ENCODE measurements around the gene MTF2.
"Not testable (repeated sequence)": the region's sequence is repeated elsewhere in the genome, so short reads cannot be mapped to it uniquely, and the experiment has no call there.

The MTF2 gene

DNA sequence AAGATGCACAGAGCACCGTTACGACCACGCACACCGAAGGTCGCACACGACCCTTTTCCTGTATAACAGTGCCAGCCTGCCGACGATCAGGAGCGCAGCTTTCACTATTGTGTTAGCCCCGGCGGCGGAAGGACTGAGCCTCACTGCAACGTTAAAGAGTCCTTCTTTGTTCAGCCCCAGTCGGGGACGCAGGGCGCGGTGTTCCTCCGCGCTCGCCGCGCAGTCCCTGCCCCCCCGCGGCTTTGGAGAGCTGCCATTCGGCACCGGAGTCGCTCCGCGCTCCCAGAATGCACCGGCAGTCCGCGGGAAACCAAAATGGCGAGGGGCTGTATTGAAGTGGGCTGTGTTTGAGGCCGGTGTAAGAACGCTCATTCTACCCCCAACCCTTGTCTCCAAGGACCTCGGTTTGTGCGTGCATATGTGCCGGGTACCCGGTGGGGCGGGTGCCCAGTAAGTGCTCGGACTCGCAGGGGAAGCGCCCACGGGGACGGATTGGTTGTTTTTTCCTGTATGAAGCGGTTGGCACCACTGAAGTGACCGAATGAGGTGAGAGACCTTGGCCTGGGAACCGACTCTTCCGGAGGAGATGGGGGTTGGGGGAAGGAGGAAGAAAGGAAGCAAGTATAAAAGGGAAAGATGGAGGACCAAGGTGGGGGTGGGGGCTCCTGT, at the start of gene MTF2:
MTF2 (plus strand) TSS at position 298 of the 669 bp plus-strand sequence; CDS start at position 542, 244 bp downstream.
- peak; percentile 82 for DNase-seq (ENCODE audit: low read depth)

DNA sequence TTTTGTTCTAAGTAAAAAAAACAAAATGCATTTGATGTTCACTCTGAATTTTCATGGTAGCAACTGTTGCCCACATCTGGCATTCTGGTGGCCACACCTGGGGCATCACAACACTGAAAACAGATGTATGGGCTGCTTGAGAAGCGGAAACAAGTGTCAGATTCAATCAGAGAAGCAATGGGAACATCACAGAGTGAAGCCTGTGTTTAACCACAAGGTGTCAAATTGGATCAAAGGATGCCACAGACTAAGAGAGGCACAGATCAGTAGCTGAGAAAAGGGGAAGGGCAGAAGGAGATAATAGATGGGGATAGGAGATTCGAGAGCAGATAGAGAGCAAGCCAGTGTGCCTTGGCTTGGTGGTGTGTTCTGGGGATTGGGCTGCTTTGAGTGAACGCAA, 49.8 kb upstream of the MTF2 start:
- DNase-seq (ENCODE audit: low read depth): peak; percentile 2

DNA sequence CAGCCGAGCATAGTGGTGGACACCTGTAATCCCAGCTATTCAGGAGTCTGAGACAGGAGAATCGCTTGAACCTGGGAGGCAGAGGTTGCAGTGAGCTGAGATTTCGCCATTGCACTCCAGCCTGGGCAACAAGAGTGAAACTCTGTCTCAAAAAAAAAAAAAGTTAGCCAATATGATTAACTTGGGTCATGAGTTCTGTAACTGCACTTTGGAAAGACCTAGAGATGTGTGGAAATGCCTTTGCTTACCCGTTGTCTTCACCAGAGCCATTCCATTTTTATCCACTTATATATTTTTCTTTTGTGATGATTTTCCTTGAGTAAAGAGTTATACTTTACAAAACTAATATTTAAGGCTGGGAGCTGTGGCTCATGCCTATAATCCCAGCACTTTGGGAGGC, 48.9 kb upstream of the MTF2 start:
- not testable (repeated sequence) for DNase-seq (ENCODE audit: low read depth)

DNA sequence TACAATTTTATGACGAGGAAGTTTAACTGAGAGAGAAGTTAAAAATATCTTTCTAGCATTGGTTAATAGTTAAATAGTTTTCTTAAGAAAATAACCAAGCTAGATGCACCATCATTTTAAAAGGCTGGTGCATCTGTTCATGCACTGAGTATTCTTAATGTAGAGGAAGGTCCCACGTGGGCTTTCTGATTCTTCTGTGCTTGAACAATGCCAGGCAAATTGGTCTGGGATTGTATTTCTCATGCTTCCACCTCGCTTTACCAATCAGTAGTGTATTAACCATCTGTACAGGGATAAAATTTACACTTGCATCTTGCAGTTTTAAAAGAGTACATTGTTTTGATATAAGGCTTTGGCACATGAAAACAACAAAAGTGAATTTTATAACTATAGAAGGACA, 47.4 kb upstream of the MTF2 start:
- DNase-seq (ENCODE audit: low read depth): no peak

DNA sequence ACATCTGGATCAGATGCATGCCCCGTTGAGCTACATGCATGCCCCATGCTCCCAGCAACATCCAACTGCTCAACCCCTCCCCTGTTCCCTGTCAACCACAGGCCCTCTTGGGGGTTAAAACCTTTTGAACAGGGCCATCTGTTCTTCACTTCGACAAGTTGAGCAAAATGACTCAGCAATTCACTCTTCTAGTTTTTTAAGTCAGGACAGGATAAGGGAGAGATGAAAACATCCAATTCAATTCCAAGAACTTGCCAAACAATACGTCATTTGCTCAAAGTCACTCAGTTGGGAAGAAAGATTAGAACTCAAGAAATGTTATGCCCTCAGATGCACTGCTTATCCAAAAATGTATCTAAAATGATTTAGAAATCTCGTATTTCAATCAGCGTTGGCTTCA, 46.1 kb upstream of the MTF2 start:
- DNase-seq (ENCODE audit: low read depth): no peak

DNA sequence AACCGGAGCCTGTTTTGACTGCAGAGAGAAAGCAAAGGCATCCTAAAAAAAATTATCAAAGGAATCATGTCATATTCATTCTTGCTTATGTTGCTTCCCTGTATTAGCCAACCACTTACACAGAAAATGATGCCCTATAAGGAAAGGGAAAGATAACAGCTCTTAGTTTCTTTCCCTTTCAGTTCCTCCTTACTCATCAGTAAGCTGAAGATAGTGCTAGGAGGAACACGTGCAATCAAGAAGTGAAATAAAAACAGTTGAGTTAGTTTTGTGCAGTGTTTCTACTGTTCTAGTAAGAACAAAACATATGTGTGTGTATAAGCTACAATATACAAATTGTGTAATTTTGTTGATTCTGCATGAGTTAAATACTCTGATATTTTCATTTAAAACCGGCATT, 45.3 kb upstream of the MTF2 start:
- DNase-seq (ENCODE audit: low read depth): no peak

DNA sequence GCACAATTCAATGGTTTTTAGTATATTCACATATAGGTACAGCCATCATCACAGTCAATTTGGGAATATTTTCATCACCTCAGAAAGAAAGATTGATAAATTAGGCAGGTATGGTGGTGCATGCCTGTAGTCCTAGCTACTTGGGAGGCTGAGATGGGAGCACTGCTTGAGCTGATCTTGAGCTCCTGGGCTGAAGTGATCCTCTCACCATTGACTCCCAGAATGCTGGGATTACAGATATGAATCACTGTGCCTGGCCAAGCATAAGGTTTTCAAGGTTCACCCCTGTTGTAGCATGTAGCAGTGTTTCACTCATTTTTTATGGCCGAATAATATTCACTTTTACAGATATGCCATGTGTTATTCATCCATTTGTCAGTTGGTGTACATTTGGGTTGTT, 44.7 kb upstream of the MTF2 start:
- DNase-seq (ENCODE audit: low read depth): no peak

DNA sequence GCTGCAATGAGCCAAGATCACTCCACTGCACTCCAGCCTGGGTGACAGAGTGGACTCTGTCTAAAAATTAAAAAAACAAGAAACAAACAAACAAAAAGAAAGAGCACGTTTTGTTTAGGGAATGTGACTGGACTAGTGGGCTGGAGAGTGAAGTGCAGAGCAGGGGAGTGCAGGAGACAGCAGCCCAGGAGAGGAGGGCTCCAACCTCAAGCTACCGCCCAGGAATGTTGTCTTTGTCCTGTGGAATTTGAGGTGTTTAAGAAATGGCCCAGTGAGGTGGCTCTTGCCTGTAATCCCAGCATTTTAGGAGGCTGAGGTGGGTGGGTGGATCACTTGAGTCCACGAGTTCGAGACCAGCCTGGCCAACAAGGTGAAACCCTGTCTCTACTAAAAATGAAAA, 42.4 kb upstream of the MTF2 start:
- DNase-seq (ENCODE audit: low read depth): no peak

DNA sequence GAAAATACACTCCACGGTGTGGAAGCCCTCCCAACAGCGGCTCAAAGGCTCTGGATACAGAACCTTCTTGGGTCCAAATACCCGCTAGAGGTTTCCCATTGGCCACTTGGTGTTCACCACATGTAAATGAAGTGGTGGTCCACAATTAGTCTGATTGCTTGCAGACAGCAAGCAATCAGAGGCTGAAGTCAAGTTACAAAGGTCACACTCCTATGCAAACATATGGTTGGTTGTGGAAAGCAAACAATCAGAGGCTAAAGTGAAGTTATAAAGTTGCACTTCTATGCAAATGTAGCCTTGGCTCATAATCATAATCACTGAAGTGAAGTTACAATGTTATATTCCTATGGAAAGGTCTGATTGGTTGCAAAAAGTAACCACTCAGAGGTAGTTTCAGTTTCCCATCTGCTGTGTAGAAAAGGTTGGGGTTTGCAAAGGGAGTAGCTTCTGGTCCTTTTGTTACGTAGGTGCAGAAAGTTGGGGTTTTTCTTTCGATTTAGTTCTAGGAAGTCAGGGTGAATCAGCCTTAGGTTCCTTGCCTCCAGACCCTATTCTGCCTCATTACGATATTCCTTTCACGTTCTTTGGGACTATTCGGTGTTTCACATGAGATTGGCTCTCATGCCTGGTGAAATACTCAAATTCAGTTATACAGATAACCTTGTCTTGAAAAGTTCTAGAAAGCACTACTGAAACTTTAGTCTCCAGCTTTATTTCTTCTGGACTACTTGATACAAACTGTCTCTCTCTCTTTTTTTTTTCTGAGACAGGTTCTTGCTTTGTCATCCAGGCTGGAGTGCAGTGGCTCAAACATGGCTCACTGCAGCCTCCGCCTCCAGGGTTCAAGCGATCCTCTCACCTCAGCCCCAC, 36.7 kb upstream of the MTF2 start:
- DNase-seq (ENCODE audit: low read depth): peak; percentile 12

DNA sequence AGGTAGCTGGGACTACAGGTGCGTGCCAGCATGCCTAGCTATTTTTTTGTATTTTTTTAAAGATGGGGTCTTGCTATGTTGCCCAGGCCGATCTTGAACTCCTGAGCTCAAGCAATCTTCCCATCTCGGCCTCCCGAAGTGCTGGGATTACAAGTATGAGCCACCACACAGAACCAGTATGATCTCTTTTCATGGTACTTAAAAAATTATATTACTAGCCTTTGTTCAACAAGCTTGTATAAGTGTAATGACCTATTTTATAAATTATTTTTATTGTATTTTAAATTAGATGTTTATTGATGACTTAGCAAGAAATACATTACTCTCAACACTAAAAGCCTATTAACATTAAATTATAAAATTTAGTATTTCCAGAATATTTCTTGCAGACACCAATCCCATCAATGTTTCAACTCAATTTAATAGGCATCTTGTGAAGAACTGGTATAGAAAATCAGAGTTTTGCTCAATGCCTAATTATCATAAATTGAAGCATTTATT, 36.0 kb upstream of the MTF2 start:
- no peak for DNase-seq (ENCODE audit: low read depth)

DNA sequence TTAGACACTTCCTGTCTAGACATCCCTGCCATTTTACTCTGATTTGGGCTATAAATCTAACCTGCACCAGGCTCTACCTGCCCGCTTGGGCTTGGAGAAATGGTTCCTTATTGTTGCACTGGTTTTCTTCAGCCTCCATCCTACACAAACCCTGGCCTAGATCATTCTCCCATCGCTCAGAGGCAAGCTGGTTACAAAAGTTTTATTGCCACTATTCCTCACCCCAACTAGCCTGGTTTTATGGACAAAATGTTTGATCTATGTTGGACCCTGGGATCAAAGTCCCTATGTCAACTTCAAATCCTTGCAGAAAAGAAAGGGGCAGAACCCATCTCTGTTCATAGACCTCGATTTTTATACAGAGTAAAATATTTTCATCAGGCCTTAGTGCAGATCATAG, 31.5 kb upstream of the MTF2 start:
- no peak for DNase-seq (ENCODE audit: low read depth)

DNA sequence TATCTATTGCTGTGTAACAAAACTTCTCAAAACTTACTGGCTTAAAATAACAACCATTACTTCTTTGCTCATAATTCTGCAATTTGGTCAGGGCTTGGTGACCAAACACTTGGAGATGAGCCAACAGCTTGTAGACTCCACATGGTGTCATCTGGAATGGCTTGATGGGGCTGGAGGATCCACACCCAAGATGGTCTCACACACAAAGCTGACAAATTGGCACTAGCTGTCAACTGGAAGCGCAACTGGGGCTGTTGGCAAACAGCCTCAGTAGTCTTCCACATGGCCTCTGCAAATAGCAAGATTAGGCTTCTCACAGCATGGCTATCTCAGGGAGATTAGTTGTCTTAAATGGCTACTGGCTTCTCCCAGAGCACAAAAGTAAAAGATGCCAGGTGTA, 27.1 kb upstream of the MTF2 start:
- no peak for DNase-seq (ENCODE audit: low read depth)

DNA sequence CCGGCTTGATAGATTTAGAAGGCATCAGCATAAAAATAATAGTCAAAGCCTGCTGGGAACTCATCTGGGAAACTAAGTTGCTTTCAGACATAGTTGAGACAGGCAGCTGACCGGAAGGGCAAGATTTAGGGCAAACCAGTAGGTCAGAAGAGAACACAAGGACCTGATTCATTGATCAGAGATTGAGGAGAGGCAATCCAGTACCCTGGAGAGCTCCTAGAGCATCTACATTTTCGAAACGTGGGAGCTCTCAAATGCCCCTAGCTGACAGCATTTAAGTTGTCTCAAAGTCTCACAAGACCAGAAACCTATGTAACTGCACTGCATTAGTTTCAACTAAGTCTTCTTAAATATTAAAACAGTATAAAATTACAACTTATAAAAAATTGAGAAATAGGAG, 22.9 kb upstream of the MTF2 start:
- no peak for DNase-seq (ENCODE audit: low read depth)

DNA sequence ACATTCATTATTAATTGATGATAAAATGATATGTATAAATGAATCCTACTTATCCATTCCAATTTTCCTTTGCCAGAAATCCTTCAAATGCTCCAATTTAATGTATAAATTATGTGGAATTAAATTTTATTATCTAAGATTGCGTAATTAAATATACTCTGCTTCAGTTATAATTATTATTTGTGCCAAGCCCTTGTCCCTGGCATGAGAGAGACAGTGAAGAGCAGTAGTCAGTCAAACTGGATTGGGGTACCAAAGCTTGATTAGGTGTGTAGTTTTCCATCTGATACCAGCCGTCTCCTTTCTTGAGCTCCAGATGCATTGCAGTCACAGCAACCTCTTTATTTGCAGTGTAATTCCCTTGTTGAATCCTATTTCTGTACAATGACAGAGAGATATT, 22.4 kb upstream of the MTF2 start:
- no peak for DNase-seq (ENCODE audit: low read depth)

DNA sequence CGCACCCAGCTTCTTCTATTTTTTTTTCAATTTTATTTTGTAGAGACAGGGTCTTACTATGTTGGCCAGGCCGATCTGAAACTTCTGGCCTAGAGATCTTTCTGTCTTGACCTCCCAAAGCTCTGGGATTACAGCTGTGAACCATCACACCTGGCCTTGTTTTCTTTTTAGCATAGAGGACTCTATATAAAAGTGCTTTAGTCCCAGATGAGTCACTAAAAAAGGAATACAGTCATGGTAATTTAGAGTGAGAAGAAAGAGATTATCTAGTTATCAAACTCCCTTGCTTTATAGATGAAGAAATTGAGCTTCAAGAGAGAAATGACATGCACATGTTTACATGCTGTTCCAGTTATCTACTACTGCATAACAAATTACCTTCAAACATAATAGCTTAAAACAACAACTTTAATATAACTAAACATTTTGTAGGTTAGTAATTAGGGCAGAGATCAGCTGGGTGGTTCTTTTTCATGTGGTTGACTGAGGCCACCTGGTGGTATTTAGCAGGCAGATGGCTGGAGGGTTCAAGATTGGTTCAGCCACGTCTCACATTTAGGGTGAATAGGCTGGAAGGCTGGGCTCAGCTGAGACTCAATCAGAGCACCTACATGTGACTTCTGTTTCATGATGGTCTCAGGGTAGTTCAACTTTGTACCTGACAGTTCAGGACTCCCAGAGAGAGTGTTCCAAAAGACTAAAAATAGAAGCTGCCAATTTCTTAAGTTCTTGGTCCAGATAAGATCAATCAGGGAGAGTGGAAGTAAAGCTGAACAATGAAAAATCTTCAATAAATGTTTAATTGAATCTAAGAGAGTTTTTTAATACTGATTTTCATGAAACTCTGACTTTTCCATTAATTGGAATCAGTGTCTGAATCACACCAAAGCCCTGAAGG, 16.9 kb upstream of the MTF2 start:
- DNase-seq (ENCODE audit: low read depth): no peak

DNA sequence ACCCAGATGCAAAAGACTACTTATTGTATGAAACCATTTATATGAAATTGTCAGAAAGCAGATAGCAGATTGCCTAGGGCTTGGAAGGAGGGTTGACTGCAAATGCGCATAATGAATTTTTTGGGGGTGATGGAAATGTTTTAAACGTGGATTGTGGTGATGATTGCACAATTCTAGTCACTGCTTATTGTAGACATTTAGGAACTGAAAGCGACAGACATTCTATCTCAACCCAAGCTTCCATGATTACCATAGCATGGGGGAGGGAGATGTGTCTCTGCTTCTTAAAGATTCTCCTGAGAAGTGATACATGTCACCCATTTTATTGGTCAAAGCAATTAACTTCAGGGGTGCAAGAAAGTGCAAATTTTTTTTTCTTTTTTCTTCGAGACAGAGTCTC, 2.8 kb upstream of the MTF2 start:
- no peak for DNase-seq (ENCODE audit: low read depth)

DNA sequence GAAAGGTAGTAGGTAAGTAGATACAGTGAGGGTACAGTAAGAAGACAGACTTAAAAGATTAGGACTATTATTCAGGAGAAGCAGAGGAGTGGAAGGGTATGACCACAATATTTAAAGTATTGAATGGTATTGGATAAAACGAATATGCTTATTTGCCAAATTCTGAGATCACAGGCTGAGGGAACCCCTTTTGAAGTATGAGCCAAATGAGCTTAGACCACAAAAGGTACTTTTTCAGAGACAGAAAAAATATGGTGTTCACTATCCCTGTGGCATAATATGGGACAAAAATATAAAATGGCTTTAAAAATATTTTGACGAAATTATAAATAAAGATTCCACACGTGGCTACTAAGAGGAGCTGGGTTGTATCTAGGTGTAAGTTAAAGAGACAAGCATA, 880 bp upstream of the MTF2 start:
- DNase-seq (ENCODE audit: low read depth): no peak

DNA sequence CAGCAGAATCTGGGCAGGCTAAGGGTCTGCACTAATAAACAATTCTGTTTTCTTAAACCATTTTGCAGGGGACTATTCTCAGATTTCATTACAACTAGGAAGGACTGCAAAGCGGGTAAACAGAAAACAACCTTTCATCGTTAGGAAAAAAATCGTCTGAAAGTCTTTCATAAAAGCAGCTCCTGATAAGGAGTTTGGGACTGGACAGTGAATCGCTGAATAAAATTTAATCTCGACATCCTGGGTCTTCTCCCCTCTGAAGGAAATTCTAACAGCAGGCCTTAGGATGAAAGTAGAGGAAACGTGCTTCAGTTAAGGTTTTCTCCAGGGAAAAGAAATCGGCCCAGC, 471 bp upstream of the MTF2 start:
- DNase-seq (ENCODE audit: low read depth): no peak

DNA sequence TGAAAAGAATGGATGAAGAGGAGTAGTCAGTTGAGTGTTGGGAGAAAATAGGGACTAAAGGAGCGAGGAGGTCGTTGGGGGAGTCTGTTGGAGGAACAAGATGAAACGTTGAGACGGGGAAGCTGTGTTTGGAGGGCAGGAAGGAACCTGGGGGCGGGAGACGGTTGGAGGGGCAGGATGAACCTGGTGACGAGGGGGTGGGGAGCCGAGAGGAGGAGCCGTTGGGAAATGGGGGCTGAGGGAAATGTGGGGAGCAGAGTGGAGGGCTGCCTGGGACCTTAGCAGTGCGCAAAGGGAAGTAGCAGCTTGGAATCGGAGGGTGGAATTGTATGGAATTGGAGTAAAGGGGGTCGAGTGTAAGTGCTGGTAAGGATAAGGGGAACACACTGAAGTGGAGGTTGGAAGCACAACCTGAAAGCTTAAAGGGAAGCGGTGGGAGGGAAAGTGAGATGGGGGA, 630 bp downstream of the MTF2 start:
- peak; percentile 16 for DNase-seq (ENCODE audit: low read depth)

DNA sequence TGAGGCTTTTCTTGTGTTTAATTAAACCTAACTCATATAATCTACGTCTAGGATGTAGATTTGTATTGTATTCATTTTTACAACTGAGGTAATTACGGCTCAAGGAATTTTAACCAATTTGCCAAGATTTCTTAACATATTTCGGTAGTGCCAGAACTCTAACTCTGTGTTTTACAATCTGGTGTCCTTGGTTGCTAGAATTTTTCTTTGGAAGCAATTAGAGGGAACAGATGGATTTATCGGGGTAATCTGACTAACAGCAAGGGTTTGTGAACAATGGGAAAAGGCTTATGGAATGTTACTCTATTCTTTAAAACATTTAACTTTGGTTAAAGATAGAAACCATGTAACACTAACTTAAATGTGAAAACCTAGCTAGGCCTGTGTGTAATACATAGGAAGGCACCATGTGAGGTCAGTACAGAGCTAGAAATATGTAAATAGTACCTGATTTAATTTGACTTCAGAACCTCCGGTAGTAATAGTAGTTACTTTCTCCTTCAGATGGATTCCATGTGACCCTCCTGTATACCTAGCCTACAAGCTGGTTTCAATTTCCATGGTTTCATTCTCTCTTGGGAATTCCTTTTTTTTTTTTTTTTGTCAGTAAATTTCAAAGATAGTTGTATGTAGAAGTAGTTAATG, 1.2 kb downstream of the MTF2 start:
- no peak for DNase-seq (ENCODE audit: low read depth)

DNA sequence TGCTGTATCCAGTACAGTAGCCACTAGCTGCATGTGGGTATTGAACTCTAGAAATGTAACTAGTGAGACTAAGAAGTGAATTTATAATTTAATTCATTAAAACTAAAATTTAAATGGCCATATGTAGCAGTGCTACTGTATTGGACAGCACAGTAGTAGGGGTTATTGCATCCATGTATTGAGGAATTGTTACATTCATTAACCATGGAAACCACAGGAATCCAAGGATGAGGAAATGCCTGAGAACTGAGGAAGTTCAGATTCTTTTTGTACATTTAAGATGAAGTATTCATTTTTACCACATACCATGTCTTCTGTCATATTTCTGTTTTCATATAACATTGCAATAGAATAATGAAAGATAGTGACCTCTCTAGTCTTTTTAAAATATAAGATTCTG, 2.6 kb downstream of the MTF2 start:
- no peak for DNase-seq (ENCODE audit: low read depth)

DNA sequence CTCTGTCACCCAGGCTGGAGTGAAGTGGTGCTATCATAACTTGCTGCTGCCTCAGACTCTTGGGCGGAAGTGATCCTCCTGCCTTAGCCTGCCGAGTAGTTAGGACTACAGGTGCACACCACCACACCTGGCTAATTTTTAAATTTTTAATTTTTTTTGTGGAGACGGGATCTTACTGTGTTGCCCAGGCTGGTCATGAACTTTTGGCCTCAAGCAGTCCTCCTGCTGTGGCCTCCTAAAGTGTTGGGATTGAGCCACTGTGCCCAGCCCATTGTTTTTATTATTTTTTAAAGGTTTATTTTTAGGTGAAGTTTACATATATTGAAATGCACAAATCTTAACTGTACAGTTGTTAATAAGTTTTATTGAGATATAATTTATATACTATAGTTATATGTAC, 3.2 kb downstream of the MTF2 start:
- no peak for DNase-seq (ENCODE audit: low read depth)

Data from T-helper 22 cell (primary cell).